ENCODE results near the gene CFAP298. TPM values are rescaled to one million over a fixed set of nuclear protein-coding genes. Genes with fewer than 3 reads are reported as not detected.
"Not testable (repeated sequence)": the region's sequence is repeated elsewhere in the genome, so short reads cannot be mapped to it uniquely, and the experiment has no call there.

Gene CFAP298
- total and polyA plus RNA-seq, 7 experiments from 2014 or later, result 16.8 to 64.3 (median 31.4) TPM

DNA sequence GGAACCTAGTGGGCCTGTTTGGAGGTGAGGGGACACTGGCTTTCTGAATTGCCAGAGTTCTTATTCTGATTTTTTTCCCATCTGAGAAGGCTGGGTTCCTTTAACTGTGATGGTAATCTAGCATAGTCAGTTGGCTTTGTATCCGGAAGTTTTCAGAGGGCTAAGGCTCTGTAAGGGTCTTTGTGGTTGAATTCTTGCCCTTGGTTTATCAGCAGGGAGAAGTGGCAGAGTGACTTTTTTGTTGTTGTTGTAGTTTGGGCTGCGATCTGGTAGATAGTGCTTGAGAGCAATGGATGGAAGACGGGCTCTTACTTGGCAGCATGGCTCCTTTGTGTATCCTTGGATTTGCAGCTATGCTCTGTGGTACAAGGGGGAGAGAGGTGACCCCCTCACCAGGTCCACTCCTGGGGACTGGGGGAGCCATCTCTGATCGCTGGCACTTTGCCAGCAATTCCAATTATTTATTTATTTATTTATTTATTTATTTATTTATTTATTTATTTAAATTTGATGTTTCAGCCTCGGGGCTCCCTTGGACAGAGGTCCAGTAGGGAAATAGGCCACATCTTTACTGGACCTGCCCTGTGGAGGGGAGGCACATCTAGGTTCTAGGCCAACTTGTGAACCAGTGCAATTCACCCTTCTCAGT lies 45.3 kb downstream of the CFAP298 start:
- H3K36me3 ChIP-seq (ENCODE audit: control insufficient read depth in 2 of 3, insufficient read depth in 3 of 3, low read length in 3 of 3), result no peaks in the 10 kb centered on the region
- DNase-seq, result no peak
- no peaks in the 10 kb centered on the region for H3K27me3 ChIP-seq (ENCODE audit: control insufficient read depth in 2 of 2, insufficient read depth in 2 of 2, low read length in 2 of 2)
- H3K27ac ChIP-seq (ENCODE audit: low read depth, low read length), result no peak overlapping the region
- intact Hi-C loops (cut with micrococcal nuclease), result no loop called here
- Mint-ChIP-seq H3K27me3 (peaks cover 0 to 9% (median 0%) of the 10 kb centered on the region in 5 donors), H3K9me3 (peaks cover 0 to 12% (median 7%) of the 10 kb centered on the region in 11 donors), H3K4me1 (peaks cover 6 to 20% (median 17%) of the 10 kb centered on the region in 7 donors), H3K4me3 (no peak overlapping the region), H3K36me3 (peaks cover 0 to 15% (median 12%) of the 10 kb centered on the region in 5 donors), H3K27ac (peak overlapping the region in 1 of 9 donors; percentile 47)
- CTCF ChIA-PET, result interaction anchor here (4.4 kb wide), 1 partner anchor 34 kb away, joined by 17 read pairs; no protein-coding TSS in a partner anchor
- no peaks in the 10 kb centered on the region for H3K9me3 ChIP-seq (ENCODE audit: control insufficient read depth in 2 of 3, low read length in 3 of 3)
- no peak for ATAC-seq
- H3K4me3 ChIP-seq (ENCODE audit: low read length), result no peak overlapping the region
- POLR2A ChIA-PET, result no interaction called here
- H3K4me1 ChIP-seq (ENCODE audit: control insufficient read depth in 2 of 2, insufficient read depth in 2 of 2, low read length in 2 of 2), result peaks cover 5 to 7% of the 10 kb centered on the region in 2 donors

DNA sequence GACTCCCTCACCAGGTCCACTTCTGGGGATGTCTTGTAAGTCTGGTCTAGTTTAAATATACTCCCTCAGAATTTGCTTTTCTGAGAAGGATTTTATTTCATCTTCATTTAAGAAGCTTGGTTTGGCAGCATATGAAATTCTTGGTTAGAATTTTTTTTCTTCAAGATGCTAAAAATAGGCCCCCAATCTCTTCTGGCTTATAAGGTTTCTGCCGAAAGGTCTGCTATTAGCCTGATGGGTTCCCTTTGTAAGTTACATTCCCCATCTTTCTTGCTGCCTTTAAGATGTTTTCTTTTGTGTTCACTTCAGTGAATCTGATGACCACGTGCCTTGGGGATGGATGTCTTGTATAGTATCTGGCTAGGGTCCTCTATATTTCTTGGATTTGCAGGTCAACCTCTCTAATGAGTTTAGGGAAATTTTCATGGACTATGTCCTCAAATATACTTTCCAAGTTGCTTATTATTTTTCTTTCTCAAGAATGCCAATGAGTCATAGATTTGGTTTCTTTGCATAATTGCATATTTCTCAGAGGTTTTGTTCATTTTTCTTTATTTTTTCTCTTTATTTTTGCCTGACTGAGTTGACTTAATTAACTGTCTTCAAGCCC lies 46.2 kb downstream of the CFAP298 start:
- CTCF ChIA-PET, result no interaction called here

DNA sequence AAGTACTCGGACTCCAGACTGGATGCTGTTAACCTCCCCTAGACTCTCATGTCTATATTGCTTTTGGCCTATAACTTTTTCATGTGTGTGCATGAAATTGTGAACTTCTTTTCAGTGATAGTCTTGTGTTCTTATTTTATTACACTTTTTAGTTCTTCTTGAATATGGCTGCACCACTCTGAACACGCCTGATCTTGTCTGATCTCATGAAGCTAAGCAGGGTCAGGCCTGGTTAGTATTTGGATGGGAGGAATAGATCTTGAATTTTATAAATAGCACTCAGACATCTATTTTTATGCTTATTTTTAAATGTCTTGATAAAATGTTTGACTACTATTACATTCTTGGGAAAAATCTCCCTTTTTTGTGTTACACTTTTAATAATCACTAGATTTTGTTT lies 49.3 kb downstream of the CFAP298 start:
- no peak overlapping the region for H3K4me3 Mint-ChIP-seq
- Histone ChIP-seq H3K9me3 (ENCODE audit: control insufficient read depth in 2 of 3, low read length in 3 of 3) (no peaks in the 10 kb centered on the region), H3K27ac (ENCODE audit: low read depth, low read length) (no peak overlapping the region), H3K36me3 (ENCODE audit: control insufficient read depth in 2 of 3, insufficient read depth in 3 of 3, low read length in 3 of 3) (no peaks in the 10 kb centered on the region), H3K27me3 (ENCODE audit: control insufficient read depth in 2 of 2, insufficient read depth in 2 of 2, low read length in 2 of 2) (no peaks in the 10 kb centered on the region), H3K4me3 (ENCODE audit: low read length) (no peak overlapping the region), H3K4me1 (ENCODE audit: control insufficient read depth in 2 of 2, insufficient read depth in 2 of 2, low read length in 2 of 2) (no peaks in the 10 kb centered on the region)
- H3K4me1 Mint-ChIP-seq, result no peaks in the 10 kb centered on the region
- H3K27me3 Mint-ChIP-seq, result peaks cover 0 to 9% (median 0%) of the 10 kb centered on the region in 5 donors
- POLR2A ChIA-PET, result no interaction called here
- no peak for DNase-seq
- peaks cover 0 to 12% (median 7%) of the 10 kb centered on the region in 11 donors for H3K9me3 Mint-ChIP-seq
- ATAC-seq, result no peak
- H3K36me3 Mint-ChIP-seq, result peaks cover 0 to 15% (median 12%) of the 10 kb centered on the region in 5 donors
- no peak overlapping the region for H3K27ac Mint-ChIP-seq
- intact Hi-C loops (cut with micrococcal nuclease), result no loop called here
- CTCF ChIA-PET, result no interaction called here

More for the DNA sequence above, 46.2 kb downstream of the CFAP298 start:
- Histone ChIP-seq H3K27me3 (ENCODE audit: control insufficient read depth in 2 of 2, insufficient read depth in 2 of 2, low read length in 2 of 2) (no peaks in the 10 kb centered on the region), H3K27ac (ENCODE audit: low read depth, low read length) (no peak overlapping the region), H3K4me1 (ENCODE audit: control insufficient read depth in 2 of 2, insufficient read depth in 2 of 2, low read length in 2 of 2) (peaks cover 5 to 7% of the 10 kb centered on the region in 2 donors), H3K36me3 (ENCODE audit: control insufficient read depth in 2 of 3, insufficient read depth in 3 of 3, low read length in 3 of 3) (no peaks in the 10 kb centered on the region), H3K9me3 (ENCODE audit: control insufficient read depth in 2 of 3, low read length in 3 of 3) (no peaks in the 10 kb centered on the region), H3K4me3 (ENCODE audit: low read length) (no peak overlapping the region)
- Mint-ChIP-seq H3K27me3 (peaks cover 0 to 9% (median 0%) of the 10 kb centered on the region in 5 donors), H3K27ac (no peak overlapping the region), H3K4me3 (no peak overlapping the region), H3K9me3 (peaks cover 0 to 12% (median 7%) of the 10 kb centered on the region in 11 donors), H3K36me3 (peaks cover 0 to 15% (median 12%) of the 10 kb centered on the region in 5 donors), H3K4me1 (peaks cover 6 to 20% (median 17%) of the 10 kb centered on the region in 7 donors)
- POLR2A ChIA-PET, result no interaction called here
- intact Hi-C loops (cut with micrococcal nuclease), result no loop called here
- ATAC-seq, result no peak
- DNase-seq, result no peak

- Mint-ChIP-seq H3K27me3 (peaks cover 0 to 9% (median 0%) of the 10 kb centered on the region in 5 donors), H3K4me3 (no peak overlapping the region), H3K9me3 (peaks cover 0 to 12% (median 7%) of the 10 kb centered on the region in 11 donors), H3K27ac (no peak overlapping the region), H3K4me1 (no peaks in the 10 kb centered on the region), H3K36me3 (peaks cover 0 to 15% (median 12%) of the 10 kb centered on the region in 5 donors)
- no peak for ATAC-seq
- H3K27me3 ChIP-seq (ENCODE audit: control insufficient read depth in 2 of 2, insufficient read depth in 2 of 2, low read length in 2 of 2), result no peaks in the 10 kb centered on the region
- no peak overlapping the region for H3K27ac ChIP-seq (ENCODE audit: low read depth, low read length)
- H3K4me3 ChIP-seq (ENCODE audit: low read length), result no peak overlapping the region
- intact Hi-C loops (cut with micrococcal nuclease), result no loop called here
- no peaks in the 10 kb centered on the region for H3K36me3 ChIP-seq (ENCODE audit: control insufficient read depth in 2 of 3, insufficient read depth in 3 of 3, low read length in 3 of 3)
- POLR2A ChIA-PET, result no interaction called here
- DNase-seq, result no peak
- no peaks in the 10 kb centered on the region for H3K9me3 ChIP-seq (ENCODE audit: control insufficient read depth in 2 of 3, low read length in 3 of 3)
- CTCF ChIA-PET, result interaction anchor here (0.8 kb wide), 1 partner anchor 925 kb away, joined by 3 read pairs; no protein-coding TSS in a partner anchor
- H3K4me1 ChIP-seq (ENCODE audit: control insufficient read depth in 2 of 2, insufficient read depth in 2 of 2, low read length in 2 of 2), result no peaks in the 10 kb centered on the region
These were observed 49.8 kb downstream of the CFAP298 start for GRCh38 chr21:32562426-32562825.

GRCh38 chr21:32561476-32561875 lies 50.7 kb downstream of the CFAP298 start:
- CTCF ChIA-PET, result interaction anchor here (0.8 to 1.1 kb wide), 2 partner anchors 8 to 926 kb away, joined by 3 to 5 read pairs; no protein-coding TSS in a partner anchor
- intact Hi-C loops (cut with micrococcal nuclease); DNase-seq; H3K4me3 ChIP-seq (ENCODE audit: low read length); H3K4me1 ChIP-seq (ENCODE audit: control insufficient read depth in 2 of 2, insufficient read depth in 2 of 2, low read length in 2 of 2); H3K27ac Mint-ChIP-seq; ATAC-seq; H3K36me3 ChIP-seq (ENCODE audit: control insufficient read depth in 2 of 3, insufficient read depth in 3 of 3, low read length in 3 of 3); H3K27me3 ChIP-seq (ENCODE audit: control insufficient read depth in 2 of 2, insufficient read depth in 2 of 2, low read length in 2 of 2); H3K4me1 Mint-ChIP-seq; H3K27ac ChIP-seq (ENCODE audit: low read depth, low read length); POLR2A ChIA-PET; H3K9me3 ChIP-seq (ENCODE audit: control insufficient read depth in 2 of 3, low read length in 3 of 3); H3K4me3 Mint-ChIP-seq; H3K27me3 Mint-ChIP-seq: not testable (repeated sequence)
- Mint-ChIP-seq H3K9me3 (peaks cover 0 to 12% (median 7%) of the 10 kb centered on the region in 11 donors), H3K36me3 (peaks cover 0 to 12% (median 10%) of the 10 kb centered on the region in 5 donors)

DNA sequence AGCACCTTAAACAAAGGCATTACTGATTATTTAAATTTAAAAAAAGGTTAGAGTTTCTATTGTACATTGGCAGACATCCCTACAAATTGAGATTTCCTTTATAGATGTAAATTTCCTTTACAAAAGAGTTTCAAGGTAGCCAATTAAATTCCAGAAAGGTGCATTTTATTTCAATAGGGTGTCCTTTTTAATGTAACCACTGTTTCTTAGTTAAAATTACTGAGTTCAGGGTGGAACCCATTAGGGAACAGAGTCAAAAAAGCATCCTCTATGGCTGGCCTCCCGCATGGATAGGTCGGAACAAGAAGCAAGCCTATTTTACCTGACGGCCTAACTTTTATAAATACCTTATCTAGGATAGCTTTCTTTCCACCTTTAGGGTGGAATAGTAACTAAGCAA lies 51.3 kb downstream of the CFAP298 start:
- H3K36me3 ChIP-seq (ENCODE audit: control insufficient read depth in 2 of 3, insufficient read depth in 3 of 3, low read length in 3 of 3), result no peaks in the 10 kb centered on the region
- no peaks in the 10 kb centered on the region for H3K9me3 ChIP-seq (ENCODE audit: control insufficient read depth in 2 of 3, low read length in 3 of 3)
- Mint-ChIP-seq H3K36me3 (peaks cover 0 to 16% (median 10%) of the 10 kb centered on the region in 5 donors), H3K27me3 (peaks cover 0 to 9% (median 0%) of the 10 kb centered on the region in 5 donors), H3K9me3 (peaks cover 0 to 12% (median 7%) of the 10 kb centered on the region in 11 donors), H3K27ac (no peak overlapping the region), H3K4me3 (no peak overlapping the region), H3K4me1 (no peaks in the 10 kb centered on the region)
- DNase-seq (no peak), ATAC-seq (no peak)
- no peaks in the 10 kb centered on the region for H3K27me3 ChIP-seq (ENCODE audit: control insufficient read depth in 2 of 2, insufficient read depth in 2 of 2, low read length in 2 of 2)
- ChIA-PET POLR2A (no interaction called here), CTCF (interaction anchor here (1.1 kb wide), 1 partner anchor 8 kb away, joined by 5 read pairs; no protein-coding TSS in a partner anchor)
- H3K4me3 ChIP-seq (ENCODE audit: low read length), result no peak overlapping the region
- H3K27ac ChIP-seq (ENCODE audit: low read depth, low read length), result no peak overlapping the region
- intact Hi-C loops (cut with micrococcal nuclease), result no loop called here
- H3K4me1 ChIP-seq (ENCODE audit: control insufficient read depth in 2 of 2, insufficient read depth in 2 of 2, low read length in 2 of 2), result no peaks in the 10 kb centered on the region
